Cerebellar cortex (tissue), 1 donor: ENCODE results near the gene DUOXA2.

Experiments used
- DNase-seq: peaks from one replicate; pipeline ENCODE4 v3.0.0-alpha.2; 2015; ENCODE audit warnings: low spot score

DUOXA2 gene

GRCh38 chr15:45162771-45163507 lies 48.8 kb downstream of the DUOXA2 start:
- DNase-seq = peak; percentile 91

GRCh38 chr15:45163508-45163856 lies 49.4 kb downstream of the DUOXA2 start:
- DNase-seq = no peak

DNA sequence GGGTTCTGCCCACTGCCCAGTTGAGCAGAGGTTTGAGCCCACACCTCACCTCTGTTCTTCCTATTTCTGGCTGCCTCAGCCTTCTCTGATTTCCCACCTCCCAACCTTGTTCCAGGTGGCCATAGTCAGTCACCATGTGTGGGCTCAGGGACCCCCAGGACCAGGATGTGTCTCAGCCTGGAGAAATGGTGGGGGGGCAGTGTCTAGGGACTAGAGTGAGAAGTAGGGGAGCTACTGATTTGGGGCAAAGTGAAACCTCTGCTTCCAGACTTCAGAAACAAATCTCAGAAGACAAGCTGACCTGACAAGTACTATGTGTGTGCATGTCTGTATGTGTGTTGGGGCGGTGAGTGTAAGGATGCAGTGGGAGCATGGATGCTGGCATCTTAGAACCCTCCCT lies 50.8 kb downstream of the DUOXA2 start:
- no peak for DNase-seq

DNA sequence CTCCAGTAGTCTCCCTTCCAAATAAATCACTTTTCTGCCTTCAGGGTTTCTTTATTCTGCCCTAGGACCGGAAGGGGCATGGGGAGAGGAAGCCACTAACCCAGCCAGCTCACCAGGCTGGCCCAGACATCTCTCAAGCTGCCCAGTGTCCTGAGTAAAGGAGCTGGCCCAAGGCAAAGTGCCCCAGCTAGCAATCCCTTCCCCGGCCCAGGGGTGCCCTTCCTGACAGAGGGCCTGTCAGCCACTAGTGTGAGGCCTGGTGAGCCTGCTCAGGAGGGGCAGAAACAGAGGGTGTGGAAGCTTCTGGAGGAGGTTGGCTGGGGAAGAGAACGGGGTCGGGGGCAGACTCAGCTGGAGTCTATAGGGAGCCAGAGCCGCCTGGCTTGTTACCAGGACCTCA lies 51.4 kb downstream of the DUOXA2 start:
- no peak for DNase-seq

- DNase-seq = peak; percentile 77
Observed at GRCh38 chr15:45166834-45167630, 52.9 kb downstream of the DUOXA2 start.

DNA sequence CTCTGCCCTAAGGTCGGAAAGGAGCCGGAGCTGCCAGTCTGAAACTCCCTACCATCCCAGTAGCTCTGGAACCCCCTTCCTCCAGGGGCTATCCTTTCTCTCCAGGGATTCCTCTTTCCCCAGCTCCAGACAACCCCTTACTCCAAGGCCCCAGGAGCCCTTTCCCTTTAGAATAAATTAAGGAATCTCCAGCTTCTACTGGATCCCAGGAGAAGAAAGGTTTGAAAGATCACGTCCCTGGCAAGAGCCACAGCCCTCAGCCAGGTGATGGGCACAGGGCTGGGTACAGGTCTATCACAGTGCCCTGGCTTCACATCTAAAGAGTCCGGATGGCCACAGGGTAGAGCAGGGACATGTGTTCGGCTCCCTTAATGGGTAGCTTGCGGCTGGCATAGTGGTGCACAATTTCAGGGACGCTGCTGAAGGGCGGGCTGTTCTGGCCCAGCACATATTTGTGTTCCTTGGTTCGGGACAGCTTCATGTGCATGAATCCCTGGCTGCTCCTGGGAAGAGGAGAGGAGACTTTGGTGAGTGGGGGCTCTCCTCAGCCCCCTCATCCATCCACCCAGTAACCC lies 53.6 kb downstream of the DUOXA2 start:
- no peak for DNase-seq
